Right lobe of liver (tissue), 6 donors: Measurements from ENCODE around the gene RNF182. TPM values are rescaled to one million over a fixed set of nuclear protein-coding genes. Genes with fewer than 3 reads are reported as not detected.
A peak's percentile ranks its signal among the peaks of the same experiment; 100 is the strongest.

Experiments
- ATAC-seq, 4 donors: fragments of 200-7000 bp; cut with Tn5 transposase; one replicate each; pipeline ENCODE4 v1.9.1; 2020; ENCODE audit warnings: mild to moderate bottlenecking in 4 of 4, moderate library complexity in 4 of 4
- DNase-seq, 3 donors: peaks; one replicate each; pipeline ENCODE4 v3.0.0-alpha.2; 2020
- H3K27ac ChIP-seq, 3 donors: fragments of 200-600 bp; one replicate each; pipeline ENCODE4 v1.8.0; 2022
- H3K27me3 ChIP-seq, 2 donors: fragments of 200-600 bp; one replicate each; pipeline ENCODE4 v1.8.0; 2022
- H3K36me3 ChIP-seq, 4 donors: fragments of 200-600 bp; sonication (generic) in 1 of 4; one replicate each; pipeline versions ENCODE4 v1.5.1 to v1.8.0; 2017 to 2022; ENCODE audit warnings: control low read depth in 1 of 4
- H3K4me1 ChIP-seq, 4 donors: fragments of 200-600 bp; sonication (generic) in 1 of 4; one replicate each; pipeline versions ENCODE4 v1.5.1 to v1.8.0; 2017 to 2022; ENCODE audit warnings: control low read depth in 1 of 4
- H3K4me3 ChIP-seq, 3 donors: fragments of 200-600 bp; one replicate each; pipeline ENCODE4 v1.8.0; 2022
- H3K9me3 ChIP-seq, 4 donors: fragments of 200-600 bp; sonication (generic) in 1 of 4; one replicate each; pipeline versions ENCODE4 v1.5.1 to v1.8.0; 2017 to 2022; ENCODE audit warnings: control low read depth in 1 of 4
- CTCF ChIP-seq, 4 donors: fragments of 200-600 bp in 3 of 4; fragments of 450-650 bp in 1 of 4; IDR thresholded peaks; one replicate each; pipeline versions ENCODE4 v1.5.1 to v1.8.0; 2016 to 2022; ENCODE audit warnings: antibody characterized with exemption in 4 of 4, mild to moderate bottlenecking in 2 of 4
- POLR2A ChIP-seq: fragments of 450-650 bp; IDR thresholded peaks from one replicate; pipeline ENCODE4 v1.6.1; 2017; ENCODE audit warnings: antibody characterized with exemption, mild to moderate bottlenecking
- WGBS: methylation state at CpG from one replicate; pipeline ENCODE4 v1.1.6; 2018; ENCODE audit warnings: low coverage, low lambda C conversion rate; ENCODE audit not compliant: insufficient coverage; ENCODE audit errors: missing lambda C conversion rate; 5-methylcytosine and 5-hydroxymethylcytosine counted together
- intact Hi-C, 2 donors: fragments of 100-400 bp; cut with DNase I; formaldehyde crosslinking; loops; one replicate each; pipeline versions ENCODE4 v1.11.2 to v1.14.1; 2022
- total RNA-seq, 6 experiments: library from RNA; depleted of rRNA in 2 of 6; stranded (reverse); fragments of >200 nt in 2 of 6; fragmentation: NEBNext Ultra II Directional in 3 of 6; extraction: Animal tissue kit (Norgen Biotek cat#: 25700) in 3 of 6; gene quantifications; one replicate each; pipeline versions ENCODE4 v1.1.0 to v1.2.4, GENCODE V29; 2016 to 2023
- donor health status: DM: no; HTN: yes; CAD: no.
- donor health status: DM: no; HTN: no; CAD: no.
- donor health status: DM: no; HTN: no; CAD: no.
- donor health status: DM: no; HTN: yes; CAD: no.
- donor health status: DM: no; HTN: yes; CAD: no.

Gene RNF182
- total RNA-seq, 6 experiments from 2014 or later: not detected

- intact Hi-C loops: loop anchor here in 1 of 2 donors (10.0 kb wide), 2 partner anchors 161 to 241 kb away; no protein-coding TSS in a partner anchor
- WGBS: 83% methylated on average over 1 of the region's 3 CpGs
- TF ChIP-seq POLR2A (no peak), CTCF (IDR thresholded peaks at IDR 0.05) (no peak)
- H3K27me3 ChIP-seq: no peaks in the 10 kb centered on the region
- no peak overlapping the region for H3K27ac ChIP-seq
- no peaks in the 10 kb centered on the region for H3K36me3 ChIP-seq
- no peaks in the 10 kb centered on the region for H3K4me1 ChIP-seq
- no peaks in the 10 kb centered on the region for H3K9me3 ChIP-seq
- H3K4me3 ChIP-seq: no peak overlapping the region
- ATAC-seq (no peak), DNase-seq (no peak)
These were observed 21.4 kb upstream of the RNF182 start for GRCh38 chr6:13903364-13903763.

GRCh38 chr6:13907001-13907350, 17.8 kb upstream of the RNF182 start:
- H3K36me3 ChIP-seq: no peaks in the 10 kb centered on the region
- H3K27ac ChIP-seq: no peak overlapping the region
- no peak overlapping the region for H3K4me3 ChIP-seq
- H3K27me3 ChIP-seq: no peaks in the 10 kb centered on the region
- DNase-seq (no peak), ATAC-seq (no peak)
- intact Hi-C loops: loop anchor here in 1 of 2 donors (10.0 kb wide), 2 partner anchors 158 to 238 kb away; no protein-coding TSS in a partner anchor
- TF ChIP-seq POLR2A: no peak
- no peak for TF ChIP-seq CTCF (IDR thresholded peaks at IDR 0.05)
- 9% methylated on average over 1 of the region's 2 CpGs for WGBS
- H3K9me3 ChIP-seq: no peaks in the 10 kb centered on the region
- H3K4me1 ChIP-seq: no peaks in the 10 kb centered on the region

GRCh38 chr6:13907614-13908215, 17.0 kb upstream of the RNF182 start:
- Histone ChIP-seq H3K4me1 (no peaks in the 10 kb centered on the region), H3K27ac (no peak overlapping the region), H3K36me3 (no peaks in the 10 kb centered on the region), H3K9me3 (no peaks in the 10 kb centered on the region), H3K4me3 (no peak overlapping the region), H3K27me3 (no peaks in the 10 kb centered on the region)
- WGBS: 43% methylated on average over 2 of the region's 2 CpGs
- ATAC-seq (no peak), DNase-seq (no peak)
- intact Hi-C loops: loop anchor here in 1 of 2 donors (10.0 kb wide), 2 partner anchors 157 to 237 kb away; no protein-coding TSS in a partner anchor
- no peak for TF ChIP-seq CTCF (IDR thresholded peaks at IDR 0.05)
- TF ChIP-seq POLR2A: no peak

GRCh38 chr6:13908955-13909381, 15.8 kb upstream of the RNF182 start:
- H3K27ac ChIP-seq: no peak overlapping the region
- H3K27me3 ChIP-seq: no peaks in the 10 kb centered on the region
- no peaks in the 10 kb centered on the region for H3K36me3 ChIP-seq
- H3K4me3 ChIP-seq: no peak overlapping the region
- 1% methylated on average over 3 of the region's 3 CpGs for WGBS
- intact Hi-C loops: loop anchor here in 1 of 2 donors (10.0 kb wide), 2 partner anchors 156 to 236 kb away; no protein-coding TSS in a partner anchor
- H3K9me3 ChIP-seq: no peaks in the 10 kb centered on the region
- H3K4me1 ChIP-seq: no peaks in the 10 kb centered on the region
- DNase-seq (no peak), ATAC-seq (peak; percentile 85 to 94 (median 87))
- TF ChIP-seq POLR2A: no peak
- peak; percentile 81 to 87 (median 83) for TF ChIP-seq CTCF (IDR thresholded peaks at IDR 0.05)
